ENCODE data around the gene SLC13A3. TPM values are rescaled to one million over a fixed set of nuclear protein-coding genes. Genes with fewer than 3 reads are reported as not detected.

Gene SLC13A3
- total RNA-seq, 1 donor from 2014 or later: not detected

GRCh38 chr20:46689082-46689753, 38.0 kb upstream of the SLC13A3 start, which contains the start of gene TP53RK:
TSS of gene TP53RK (minus strand) at chr20:46689444. CDS start at chr20:46689414, 30 bp downstream.
- DNase-seq (ENCODE audit: low spot score): peak; percentile 95
- H3K36me3 Mint-ChIP-seq (ENCODE audit: low read depth): peaks cover 29% of the 10 kb centered on the region
- peak within 1 kb of the TSS; percentile 83 for H3K27ac Mint-ChIP-seq
- intact Hi-C loops (cut with micrococcal nuclease): loop anchor here (2.0 to 5.0 kb wide), 3 partner anchors 144 to 327 kb away; no protein-coding TSS in a partner anchor
- H3K4me1 Mint-ChIP-seq (ENCODE audit: low read depth): peaks cover 33% of the 10 kb centered on the region
- peaks cover 5% of the 10 kb centered on the region for H3K9me3 Mint-ChIP-seq
- peak within 1 kb of the TSS; percentile 88 for H3K4me3 Mint-ChIP-seq (ENCODE audit: low read depth)
- no peaks in the 10 kb centered on the region for H3K27me3 Mint-ChIP-seq (ENCODE audit: low read depth)

GRCh38 chr20:46688151-46689081, 37.2 kb upstream of the SLC13A3 start:
- peak overlapping the region; percentile 83 for H3K27ac Mint-ChIP-seq
- H3K9me3 Mint-ChIP-seq: peaks cover 5% of the 10 kb centered on the region
- H3K27me3 Mint-ChIP-seq (ENCODE audit: low read depth): no peaks in the 10 kb centered on the region
- H3K4me3 Mint-ChIP-seq (ENCODE audit: low read depth): peak overlapping the region; percentile 88
- no peak for DNase-seq (ENCODE audit: low spot score)
- intact Hi-C loops (cut with micrococcal nuclease): loop anchor here (2.0 to 5.0 kb wide), 3 partner anchors 144 to 326 kb away; no protein-coding TSS in a partner anchor
- peaks cover 41% of the 10 kb centered on the region for H3K4me1 Mint-ChIP-seq (ENCODE audit: low read depth)
- H3K36me3 Mint-ChIP-seq (ENCODE audit: low read depth): peaks cover 37% of the 10 kb centered on the region

GRCh38 chr20:46683939-46684750, 32.9 kb upstream of the SLC13A3 start:
- no peaks in the 10 kb centered on the region for H3K27me3 Mint-ChIP-seq (ENCODE audit: low read depth)
- H3K4me1 Mint-ChIP-seq (ENCODE audit: low read depth): peaks cover 42% of the 10 kb centered on the region
- no peak overlapping the region for H3K27ac Mint-ChIP-seq
- no peaks in the 10 kb centered on the region for H3K9me3 Mint-ChIP-seq
- intact Hi-C loops (cut with micrococcal nuclease): no loop called here
- peaks cover 37% of the 10 kb centered on the region for H3K36me3 Mint-ChIP-seq (ENCODE audit: low read depth)
- DNase-seq (ENCODE audit: low spot score): no peak
- H3K4me3 Mint-ChIP-seq (ENCODE audit: low read depth): no peak overlapping the region

GRCh38 chr20:46683668-46683938, 32.3 kb upstream of the SLC13A3 start:
- no peak for DNase-seq (ENCODE audit: low spot score)
- Mint-ChIP-seq H3K4me3 (ENCODE audit: low read depth) (no peak overlapping the region), H3K4me1 (ENCODE audit: low read depth) (peaks cover 42% of the 10 kb centered on the region), H3K27me3 (ENCODE audit: low read depth) (no peaks in the 10 kb centered on the region), H3K27ac (no peak overlapping the region), H3K9me3 (no peaks in the 10 kb centered on the region), H3K36me3 (ENCODE audit: low read depth) (peaks cover 37% of the 10 kb centered on the region)
- intact Hi-C loops (cut with micrococcal nuclease): no loop called here

GRCh38 chr20:46683011-46683667, 31.9 kb upstream of the SLC13A3 start:
- Mint-ChIP-seq H3K9me3 (no peaks in the 10 kb centered on the region), H3K27ac (no peak overlapping the region), H3K27me3 (ENCODE audit: low read depth) (no peaks in the 10 kb centered on the region), H3K4me3 (ENCODE audit: low read depth) (no peak overlapping the region), H3K36me3 (ENCODE audit: low read depth) (peaks cover 37% of the 10 kb centered on the region), H3K4me1 (ENCODE audit: low read depth) (peaks cover 38% of the 10 kb centered on the region)
- no peak for DNase-seq (ENCODE audit: low spot score)
- intact Hi-C loops (cut with micrococcal nuclease): no loop called here

GRCh38 chr20:46682063-46682821, 31.0 kb upstream of the SLC13A3 start:
- DNase-seq (ENCODE audit: low spot score): no peak
- no peaks in the 10 kb centered on the region for H3K9me3 Mint-ChIP-seq
- intact Hi-C loops (cut with micrococcal nuclease): no loop called here
- no peak overlapping the region for H3K4me3 Mint-ChIP-seq (ENCODE audit: low read depth)
- H3K36me3 Mint-ChIP-seq (ENCODE audit: low read depth): peaks cover 34% of the 10 kb centered on the region
- H3K27me3 Mint-ChIP-seq (ENCODE audit: low read depth): no peaks in the 10 kb centered on the region
- H3K4me1 Mint-ChIP-seq (ENCODE audit: low read depth): peaks cover 34% of the 10 kb centered on the region
- H3K27ac Mint-ChIP-seq: no peak overlapping the region

GRCh38 chr20:46681032-46681854, 30.0 kb upstream of the SLC13A3 start:
- no peak overlapping the region for H3K27ac Mint-ChIP-seq

GRCh38 chr20:46680684-46681031, 29.4 kb upstream of the SLC13A3 start:
- Mint-ChIP-seq H3K27me3 (ENCODE audit: low read depth) (no peaks in the 10 kb centered on the region), H3K9me3 (no peaks in the 10 kb centered on the region), H3K36me3 (ENCODE audit: low read depth) (peaks cover 18% of the 10 kb centered on the region), H3K4me3 (ENCODE audit: low read depth) (no peak overlapping the region), H3K27ac (no peak overlapping the region), H3K4me1 (ENCODE audit: low read depth) (peaks cover 21% of the 10 kb centered on the region)
- intact Hi-C loops (cut with micrococcal nuclease): loop anchor here (1.0 kb wide), 2 partner anchors 136 to 159 kb away; no protein-coding TSS in a partner anchor
- DNase-seq (ENCODE audit: low spot score): no peak

More at GRCh38 chr20:46681032-46681854, 30.0 kb upstream of the SLC13A3 start:
- peak; percentile 44 for DNase-seq (ENCODE audit: low spot score)
- Mint-ChIP-seq H3K4me1 (ENCODE audit: low read depth) (peaks cover 26% of the 10 kb centered on the region), H3K9me3 (no peaks in the 10 kb centered on the region), H3K27me3 (ENCODE audit: low read depth) (no peaks in the 10 kb centered on the region), H3K4me3 (ENCODE audit: low read depth) (no peak overlapping the region), H3K36me3 (ENCODE audit: low read depth) (peaks cover 24% of the 10 kb centered on the region)
- intact Hi-C loops (cut with micrococcal nuclease): loop anchor here (1.0 kb wide), 2 partner anchors 137 to 160 kb away; no protein-coding TSS in a partner anchor

GRCh38 chr20:46678516-46678915, 27.3 kb upstream of the SLC13A3 start:
- Mint-ChIP-seq H3K4me1 (ENCODE audit: low read depth) (peaks cover 10% of the 10 kb centered on the region), H3K9me3 (no peaks in the 10 kb centered on the region), H3K4me3 (ENCODE audit: low read depth) (no peak overlapping the region)

GRCh38 chr20:46677608-46678007, 26.3 kb upstream of the SLC13A3 start:
- no peak for DNase-seq (ENCODE audit: low spot score)
- H3K27ac Mint-ChIP-seq: no peak overlapping the region
- peaks cover 9% of the 10 kb centered on the region for H3K4me1 Mint-ChIP-seq (ENCODE audit: low read depth)
- H3K4me3 Mint-ChIP-seq (ENCODE audit: low read depth): no peak overlapping the region
- H3K27me3 Mint-ChIP-seq (ENCODE audit: low read depth): no peaks in the 10 kb centered on the region
- no peaks in the 10 kb centered on the region for H3K9me3 Mint-ChIP-seq
- intact Hi-C loops (cut with micrococcal nuclease): no loop called here
- H3K36me3 Mint-ChIP-seq (ENCODE audit: low read depth): no peaks in the 10 kb centered on the region

More at GRCh38 chr20:46678516-46678915, 27.3 kb upstream of the SLC13A3 start:
- H3K36me3 Mint-ChIP-seq (ENCODE audit: low read depth): peaks cover under 1% of the 10 kb centered on the region
- intact Hi-C loops (cut with micrococcal nuclease): no loop called here
- no peak overlapping the region for H3K27ac Mint-ChIP-seq
- no peak for DNase-seq (ENCODE audit: low spot score)
- H3K27me3 Mint-ChIP-seq (ENCODE audit: low read depth): no peaks in the 10 kb centered on the region

Data from activated T-helper 2 cell treated with anti-CD3 and anti-CD28 coated beads, Interferon-gamma antibody, Interleukin-2, Interleukin-4, amounts not matched to agents 10 μg/mL and 5 μg/mL and 100 μg/mL, durations not matched to agents 14 hours and 24 hours and 36 hours (primary cell).